LNCaP clone FGC (cell line): ENCODE results near the gene IGF1R.

Experiments used
- DNase-seq: peaks from one replicate; pipeline ENCODE4 v3.0.0-alpha.2; 2011; ENCODE audit warnings: low read depth
- H3K4me3 ChIP-seq: 2 replicates; pipeline ENCODE4 v1.5.1; 2011; ENCODE audit warnings: mild to moderate bottlenecking, low read depth, low read length, control low read depth
- CTCF ChIP-seq: IDR thresholded peaks from 2 replicates; pipeline ENCODE4 v1.5.1; 2012; ENCODE audit warnings: mild to moderate bottlenecking; ENCODE audit not compliant: control insufficient read depth, insufficient read depth; ENCODE audit errors: extremely low read depth

Gene IGF1R

GRCh38 chr15:98856532-98856907, 208.2 kb downstream of the IGF1R start:
- no peak for DNase-seq
- H3K4me3 ChIP-seq = no peak overlapping the region
- TF ChIP-seq CTCF = no peak

GRCh38 chr15:98858610-98859023, 210.3 kb downstream of the IGF1R start:
- no peak for TF ChIP-seq CTCF
- no peak overlapping the region for H3K4me3 ChIP-seq
- no peak for DNase-seq

- TF ChIP-seq CTCF = no peak
- DNase-seq = no peak
- H3K4me3 ChIP-seq = no peak overlapping the region
Measured at GRCh38 chr15:98859149-98859548, 210.8 kb downstream of the IGF1R start.

GRCh38 chr15:98860281-98861041, 212.1 kb downstream of the IGF1R start:
- TF ChIP-seq CTCF = no peak

GRCh38 chr15:98861188-98861587, 212.8 kb downstream of the IGF1R start:
- H3K4me3 ChIP-seq = no peak overlapping the region
- DNase-seq = no peak
- TF ChIP-seq CTCF = no peak

More at GRCh38 chr15:98860281-98861041, 212.1 kb downstream of the IGF1R start:
- H3K4me3 ChIP-seq = no peak overlapping the region
- DNase-seq = no peak

- TF ChIP-seq CTCF = no peak
- DNase-seq = no peak
- no peak overlapping the region for H3K4me3 ChIP-seq
Measured at GRCh38 chr15:98863983-98864382, 215.6 kb downstream of the IGF1R start.
